Measurements from ENCODE around the gene ADAM19. TPM values are rescaled to one million over a fixed set of nuclear protein-coding genes. Genes with fewer than 3 reads are reported as not detected.

The ADAM19 gene
- total and polyA plus RNA-seq, 2 experiments from 2014 or later: 9.1 to 13.2 TPM

DNA sequence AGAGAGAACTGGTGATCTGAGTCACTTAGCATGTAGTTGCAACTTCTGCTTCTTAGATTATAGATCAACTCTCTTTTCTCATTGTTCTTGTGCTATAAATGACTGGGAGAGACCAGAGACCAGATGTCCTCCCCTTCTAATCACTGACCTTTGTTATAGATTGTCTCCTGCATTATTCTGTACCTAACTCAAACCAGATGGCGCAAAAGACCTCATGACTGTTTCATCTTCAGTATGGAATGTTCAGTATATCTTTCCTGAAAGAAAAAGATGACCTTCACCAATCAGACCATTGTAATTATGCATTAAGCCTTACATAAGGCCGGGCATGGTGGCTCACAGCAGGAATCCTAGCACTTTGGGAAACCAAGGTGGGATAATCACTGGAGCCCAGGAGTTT lies 30.5 kb upstream of the ADAM19 start:
- H3K4me2 ChIP-seq: no peak overlapping the region
- Mint-ChIP-seq H3K27me3 (ENCODE audit: insufficient read depth, low read depth, poor library complexity) (no peaks in the 10 kb centered on the region), H3K9me3 (no peaks in the 10 kb centered on the region; the same call in 2 of the 3 replicates), H3K4me1 (no peaks in the 10 kb centered on the region), H3K27ac (no peak overlapping the region), H3K36me3 (ENCODE audit: low read depth) (no peaks in the 10 kb centered on the region), H3K4me3 (no peak overlapping the region)
- H3F3A ChIP-seq (replicated peaks; ENCODE audit: low read depth): no peaks in the 10 kb centered on the region
- no peaks in the 10 kb centered on the region for H3K9me2 ChIP-seq (ENCODE audit: insufficient read depth)
- DNase-seq (ENCODE audit: low spot score) (no peak), ATAC-seq (no peak)
- H3K27ac ChIP-seq (ENCODE audit: low read depth): no peak overlapping the region
- no peak overlapping the region for H2AFZ ChIP-seq
- no peaks in the 10 kb centered on the region for H3K79me2 ChIP-seq (replicated peaks; ENCODE audit: insufficient read depth)
- H3K36me3 ChIP-seq (ENCODE audit: insufficient read depth): no peaks in the 10 kb centered on the region
- no peak overlapping the region for H3K4me3 ChIP-seq
- no peaks in the 10 kb centered on the region for H3K27me3 ChIP-seq (ENCODE audit: insufficient read depth)
- no peaks in the 10 kb centered on the region for H3K4me1 ChIP-seq (ENCODE audit: insufficient read depth)
- no peaks in the 10 kb centered on the region for H4K20me1 ChIP-seq (replicated peaks; ENCODE audit: insufficient read depth)
- TF ChIP-seq, protein P1, sequence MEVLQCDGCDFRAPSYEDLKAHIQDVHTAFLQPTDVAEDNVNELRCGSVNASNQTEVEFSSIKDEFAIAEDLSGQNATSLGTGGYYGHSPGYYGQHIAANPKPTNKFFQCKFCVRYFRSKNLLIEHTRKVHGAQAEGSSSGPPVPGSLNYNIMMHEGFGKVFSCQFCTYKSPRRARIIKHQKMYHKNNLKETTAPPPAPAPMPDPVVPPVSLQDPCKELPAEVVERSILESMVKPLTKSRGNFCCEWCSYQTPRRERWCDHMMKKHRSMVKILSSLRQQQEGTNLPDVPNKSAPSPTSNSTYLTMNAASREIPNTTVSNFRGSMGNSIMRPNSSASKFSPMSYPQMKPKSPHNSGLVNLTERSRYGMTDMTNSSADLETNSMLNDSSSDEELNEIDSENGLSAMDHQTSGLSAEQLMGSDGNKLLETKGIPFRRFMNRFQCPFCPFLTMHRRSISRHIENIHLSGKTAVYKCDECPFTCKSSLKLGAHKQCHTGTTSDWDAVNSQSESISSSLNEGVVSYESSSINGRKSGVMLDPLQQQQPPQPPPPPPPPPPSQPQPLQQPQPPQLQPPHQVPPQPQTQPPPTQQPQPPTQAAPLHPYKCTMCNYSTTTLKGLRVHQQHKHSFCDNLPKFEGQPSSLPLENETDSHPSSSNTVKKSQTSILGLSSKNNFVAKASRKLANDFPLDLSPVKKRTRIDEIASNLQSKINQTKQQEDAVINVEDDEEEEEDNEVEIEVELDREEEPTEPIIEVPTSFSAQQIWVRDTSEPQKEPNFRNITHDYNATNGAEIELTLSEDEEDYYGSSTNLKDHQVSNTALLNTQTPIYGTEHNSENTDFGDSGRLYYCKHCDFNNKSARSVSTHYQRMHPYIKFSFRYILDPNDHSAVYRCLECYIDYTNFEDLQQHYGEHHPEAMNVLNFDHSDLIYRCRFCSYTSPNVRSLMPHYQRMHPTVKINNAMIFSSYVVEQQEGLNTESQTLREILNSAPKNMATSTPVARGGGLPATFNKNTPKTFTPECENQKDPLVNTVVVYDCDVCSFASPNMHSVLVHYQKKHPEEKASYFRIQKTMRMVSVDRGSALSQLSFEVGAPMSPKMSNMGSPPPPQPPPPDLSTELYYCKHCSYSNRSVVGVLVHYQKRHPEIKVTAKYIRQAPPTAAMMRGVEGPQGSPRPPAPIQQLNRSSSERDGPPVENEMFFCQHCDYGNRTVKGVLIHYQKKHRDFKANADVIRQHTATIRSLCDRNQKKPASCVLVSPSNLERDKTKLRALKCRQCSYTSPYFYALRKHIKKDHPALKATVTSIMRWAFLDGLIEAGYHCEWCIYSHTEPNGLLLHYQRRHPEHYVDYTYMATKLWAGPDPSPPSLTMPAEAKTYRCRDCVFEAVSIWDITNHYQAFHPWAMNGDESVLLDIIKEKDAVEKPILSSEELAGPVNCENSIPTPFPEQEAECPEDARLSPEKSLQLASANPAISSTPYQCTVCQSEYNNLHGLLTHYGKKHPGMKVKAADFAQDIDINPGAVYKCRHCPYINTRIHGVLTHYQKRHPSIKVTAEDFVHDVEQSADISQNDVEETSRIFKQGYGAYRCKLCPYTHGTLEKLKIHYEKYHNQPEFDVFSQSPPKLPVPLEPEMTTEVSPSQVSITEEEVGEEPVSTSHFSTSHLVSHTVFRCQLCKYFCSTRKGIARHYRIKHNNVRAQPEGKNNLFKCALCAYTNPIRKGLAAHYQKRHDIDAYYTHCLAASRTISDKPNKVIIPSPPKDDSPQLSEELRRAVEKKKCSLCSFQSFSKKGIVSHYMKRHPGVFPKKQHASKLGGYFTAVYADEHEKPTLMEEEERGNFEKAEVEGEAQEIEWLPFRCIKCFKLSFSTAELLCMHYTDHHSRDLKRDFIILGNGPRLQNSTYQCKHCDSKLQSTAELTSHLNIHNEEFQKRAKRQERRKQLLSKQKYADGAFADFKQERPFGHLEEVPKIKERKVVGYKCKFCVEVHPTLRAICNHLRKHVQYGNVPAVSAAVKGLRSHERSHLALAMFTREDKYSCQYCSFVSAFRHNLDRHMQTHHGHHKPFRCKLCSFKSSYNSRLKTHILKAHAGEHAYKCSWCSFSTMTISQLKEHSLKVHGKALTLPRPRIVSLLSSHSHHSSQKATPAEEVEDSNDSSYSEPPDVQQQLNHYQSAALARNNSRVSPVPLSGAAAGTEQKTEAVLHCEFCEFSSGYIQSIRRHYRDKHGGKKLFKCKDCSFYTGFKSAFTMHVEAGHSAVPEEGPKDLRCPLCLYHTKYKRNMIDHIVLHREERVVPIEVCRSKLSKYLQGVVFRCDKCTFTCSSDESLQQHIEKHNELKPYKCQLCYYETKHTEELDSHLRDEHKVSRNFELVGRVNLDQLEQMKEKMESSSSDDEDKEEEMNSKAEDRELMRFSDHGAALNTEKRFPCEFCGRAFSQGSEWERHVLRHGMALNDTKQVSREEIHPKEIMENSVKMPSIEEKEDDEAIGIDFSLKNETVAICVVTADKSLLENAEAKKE (CRISPR knock-in tag; IDR thresholded peaks at IDR 0.05): no peak
- TF ChIP-seq STAT1 (IDR thresholded peaks at IDR 0.05; ENCODE audit: unreplicated experiment): no peak
- TF ChIP-seq, protein P2, sequence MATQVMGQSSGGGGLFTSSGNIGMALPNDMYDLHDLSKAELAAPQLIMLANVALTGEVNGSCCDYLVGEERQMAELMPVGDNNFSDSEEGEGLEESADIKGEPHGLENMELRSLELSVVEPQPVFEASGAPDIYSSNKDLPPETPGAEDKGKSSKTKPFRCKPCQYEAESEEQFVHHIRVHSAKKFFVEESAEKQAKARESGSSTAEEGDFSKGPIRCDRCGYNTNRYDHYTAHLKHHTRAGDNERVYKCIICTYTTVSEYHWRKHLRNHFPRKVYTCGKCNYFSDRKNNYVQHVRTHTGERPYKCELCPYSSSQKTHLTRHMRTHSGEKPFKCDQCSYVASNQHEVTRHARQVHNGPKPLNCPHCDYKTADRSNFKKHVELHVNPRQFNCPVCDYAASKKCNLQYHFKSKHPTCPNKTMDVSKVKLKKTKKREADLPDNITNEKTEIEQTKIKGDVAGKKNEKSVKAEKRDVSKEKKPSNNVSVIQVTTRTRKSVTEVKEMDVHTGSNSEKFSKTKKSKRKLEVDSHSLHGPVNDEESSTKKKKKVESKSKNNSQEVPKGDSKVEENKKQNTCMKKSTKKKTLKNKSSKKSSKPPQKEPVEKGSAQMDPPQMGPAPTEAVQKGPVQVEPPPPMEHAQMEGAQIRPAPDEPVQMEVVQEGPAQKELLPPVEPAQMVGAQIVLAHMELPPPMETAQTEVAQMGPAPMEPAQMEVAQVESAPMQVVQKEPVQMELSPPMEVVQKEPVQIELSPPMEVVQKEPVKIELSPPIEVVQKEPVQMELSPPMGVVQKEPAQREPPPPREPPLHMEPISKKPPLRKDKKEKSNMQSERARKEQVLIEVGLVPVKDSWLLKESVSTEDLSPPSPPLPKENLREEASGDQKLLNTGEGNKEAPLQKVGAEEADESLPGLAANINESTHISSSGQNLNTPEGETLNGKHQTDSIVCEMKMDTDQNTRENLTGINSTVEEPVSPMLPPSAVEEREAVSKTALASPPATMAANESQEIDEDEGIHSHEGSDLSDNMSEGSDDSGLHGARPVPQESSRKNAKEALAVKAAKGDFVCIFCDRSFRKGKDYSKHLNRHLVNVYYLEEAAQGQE (IDR thresholded peaks at IDR 0.05; ENCODE audit: unreplicated experiment): no peak
- TF ChIP-seq CREB1 (CRISPR knock-in tag; IDR thresholded peaks at IDR 0.05; ENCODE audit: low read depth): no peak
- TF ChIP-seq JUNB (IDR thresholded peaks at IDR 0.05; ENCODE audit: unreplicated experiment): no peak
- TF ChIP-seq CTCF (conservative IDR thresholded peaks at IDR 0.05; ENCODE audit: low read depth in 2 of 2): no peak
- TF ChIP-seq ZNF331 (CRISPR knock-in tag; IDR thresholded peaks at IDR 0.05; ENCODE audit: low read depth): no peak
- no peak for TF ChIP-seq NANOG (IDR thresholded peaks at IDR 0.05; ENCODE audit: borderline replicate concordance)
- TF ChIP-seq ZNF114 (CRISPR knock-in tag; IDR thresholded peaks at IDR 0.05): no peak
- no peak for TF ChIP-seq EZH2phosphoT487 (IDR thresholded peaks at IDR 0.05; ENCODE audit: unreplicated experiment)
- no peak for TF ChIP-seq EZH2 (IDR thresholded peaks at IDR 0.05; ENCODE audit: low read depth, unreplicated experiment)
- TF ChIP-seq POLR2AphosphoS5 (IDR thresholded peaks at IDR 0.05; ENCODE audit: low read depth): no peak
- TF ChIP-seq, protein P3, sequence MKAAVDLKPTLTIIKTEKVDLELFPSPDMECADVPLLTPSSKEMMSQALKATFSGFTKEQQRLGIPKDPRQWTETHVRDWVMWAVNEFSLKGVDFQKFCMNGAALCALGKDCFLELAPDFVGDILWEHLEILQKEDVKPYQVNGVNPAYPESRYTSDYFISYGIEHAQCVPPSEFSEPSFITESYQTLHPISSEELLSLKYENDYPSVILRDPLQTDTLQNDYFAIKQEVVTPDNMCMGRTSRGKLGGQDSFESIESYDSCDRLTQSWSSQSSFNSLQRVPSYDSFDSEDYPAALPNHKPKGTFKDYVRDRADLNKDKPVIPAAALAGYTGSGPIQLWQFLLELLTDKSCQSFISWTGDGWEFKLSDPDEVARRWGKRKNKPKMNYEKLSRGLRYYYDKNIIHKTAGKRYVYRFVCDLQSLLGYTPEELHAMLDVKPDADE (IDR thresholded peaks at IDR 0.05): no peak

All from GM23338 (cell line).